ENCODE results near the gene PLA2G12A.

- TF ChIP-seq POLR2A (IDR thresholded peaks at IDR 0.05) (peak in 2 of 4 donors; percentile 11 to 71), CTCF (IDR thresholded peaks at IDR 0.05) (peak; percentile 69 to 89 (median 82)), EP300 (IDR thresholded peaks at IDR 0.05) (no peak)
Observed at GRCh38 chr4:109702950-109703663, 26.8 kb downstream of the PLA2G12A start, which contains the start of gene CASP6.

Data from upper lobe of left lung (tissue), 4 donors.